Transverse colon (tissue), 3 donors: ENCODE results near the gene DTYMK.

ENCODE experiments used
- CTCF ChIP-seq, 5 experiments: fragments of 200-600 bp in 3 of 5; fragments of 450-650 bp in 2 of 5; sonication (generic) in 3 of 5; IDR thresholded peaks; 1 replicate in 2 of 5; 2 replicates in 3 of 5; pipeline ENCODE4 v1.5.1; 2016 to 2017; ENCODE audit warnings: antibody characterized with exemption in 5 of 5, inconsistent platforms in 3 of 5, mild to moderate bottlenecking in 2 of 5, moderate library complexity in 1 of 5
- EP300 ChIP-seq: sonication (generic); formaldehyde crosslinking; IDR thresholded peaks from one replicate; pipeline ENCODE4 v1.6.1; 2017; ENCODE audit warnings: antibody characterized with exemption, low read depth
- POLR2A ChIP-seq: fragments of 450-650 bp; IDR thresholded peaks from one replicate; pipeline ENCODE4 v1.6.1; 2016; ENCODE audit warnings: antibody characterized with exemption, mild to moderate bottlenecking, moderate library complexity

GRCh38 chr2:241734467-241735208 lies 48.0 kb upstream of the DTYMK start, which contains the start of gene D2HGDH:
- TF ChIP-seq POLR2A (peak; percentile 28), CTCF (IDR thresholded peaks at IDR 0.05) (no peak), EP300 (no peak)
